Measurements from ENCODE around the gene RETN. TPM values are rescaled to one million over a fixed set of nuclear protein-coding genes. Genes with fewer than 3 reads are reported as not detected.

RETN gene
- total RNA-seq, 1 experiment from 2014 or later, result not detected

DNA sequence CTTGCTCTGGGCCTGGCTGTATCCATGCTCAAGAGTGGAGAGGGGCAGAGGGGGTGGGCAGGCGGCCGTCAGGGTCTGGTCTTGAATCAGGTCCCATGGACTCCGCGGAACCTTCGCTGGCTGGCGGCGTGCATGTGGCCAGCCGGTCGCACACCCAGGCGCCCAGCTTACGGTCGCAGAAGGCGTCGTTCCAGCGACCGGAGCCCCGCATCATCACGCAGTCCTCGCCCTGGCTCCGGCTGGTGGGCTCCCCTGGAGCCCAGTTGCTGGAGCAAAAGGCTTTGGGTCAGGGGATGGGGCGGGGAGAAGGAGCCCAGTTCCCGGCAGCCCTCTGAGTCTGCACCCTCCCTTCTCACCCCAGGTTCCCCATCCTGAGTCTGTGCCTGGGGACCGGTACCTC is 20.3 kb downstream of the RETN start:
- no peaks in the 10 kb centered on the region for H3K27me3 ChIP-seq (ENCODE audit: insufficient read depth, low read length)
- no TSS peak for BruUV-seq (replicated peaks)
- ChIA-PET POLR2A (no interaction called here), RAD21 (ENCODE audit: low non-redundant PET in 1 of 2, low total read pairs in 2 of 2, uncharacterized antibody in 2 of 2, unreplicated experiment in 2 of 2) (no interaction called here), CTCF (no interaction called here)
- H3K9me3 ChIP-seq (ENCODE audit: control insufficient read depth in 1 of 2, insufficient read depth in 1 of 2, low read depth in 1 of 2, low read length in 2 of 2), result peaks cover 0 to 5% of the 10 kb centered on the region in 2 experiments; a peak in 1 of 4 replicates
- H3K27ac ChIP-seq (ENCODE audit: low read depth, low read length), result no peak overlapping the region
- intact Hi-C loops (cut with micrococcal nuclease), result loop anchor here (10.0 kb wide), 1 partner anchor 334 kb away; no protein-coding TSS in a partner anchor
- no peaks in the 10 kb centered on the region for H3K9me2 ChIP-seq (ENCODE audit: insufficient read depth)
- no peaks in the 10 kb centered on the region for H4K20me1 ChIP-seq (ENCODE audit: insufficient read depth)
- no peaks in the 10 kb centered on the region for H3K4me1 ChIP-seq (ENCODE audit: control insufficient read depth in 1 of 2, insufficient read depth in 2 of 2, low read length in 2 of 2)
- no peaks in the 10 kb centered on the region for H3K79me2 ChIP-seq (ENCODE audit: insufficient read depth, low read length)
- no peak overlapping the region for H3K9ac ChIP-seq (ENCODE audit: low read length)
- no peak overlapping the region for H3K4me2 ChIP-seq (ENCODE audit: low read length)
- DNase-seq (ENCODE audit: low read depth, low spot score) (no peak), ATAC-seq (no peak)
- no peaks in the 10 kb centered on the region for H3K36me3 ChIP-seq (ENCODE audit: control insufficient read depth in 1 of 2, insufficient read depth in 2 of 2, low read length in 2 of 2)
- H2AFZ ChIP-seq (ENCODE audit: low read depth, low read length, poor library complexity, severe bottlenecking), result no peak overlapping the region
- H3K4me3 ChIP-seq (replicated peaks in 1 of 2; ENCODE audit: low read depth in 1 of 2, low read length in 2 of 2), result no peak overlapping the region
- TF ChIP-seq YY1 (IDR thresholded peaks at IDR 0.05; ENCODE audit: extremely low read depth, insufficient replicate concordance, low read depth, low read length) (no peak), EZH2phosphoT487 (IDR thresholded peaks at IDR 0.05; ENCODE audit: borderline replicate concordance) (no peak), ZNF274 (IDR thresholded peaks at IDR 0.05; ENCODE audit: low read depth, low read length) (no peak), SRF (IDR thresholded peaks at IDR 0.05; ENCODE audit: low read depth) (no peak), POLR2AphosphoS5 (IDR thresholded peaks at IDR 0.05; ENCODE audit: low read depth, low read length) (no peak), EZH2 (IDR thresholded peaks at IDR 0.05) (no peak), CEBPB (IDR thresholded peaks at IDR 0.05; ENCODE audit: low read depth) (no peak), RAD21 (IDR thresholded peaks at IDR 0.05; ENCODE audit: low read depth) (no peak), ELF1 (IDR thresholded peaks at IDR 0.05; ENCODE audit: borderline replicate concordance, low read depth) (no peak), TCF7L2 (IDR thresholded peaks at IDR 0.05; ENCODE audit: borderline replicate concordance, extremely low read depth, insufficient read depth, insufficient read length) (no peak), EGR1 (IDR thresholded peaks at IDR 0.05; ENCODE audit: low read depth) (no peak)
- TF ChIP-seq, protein P1, sequence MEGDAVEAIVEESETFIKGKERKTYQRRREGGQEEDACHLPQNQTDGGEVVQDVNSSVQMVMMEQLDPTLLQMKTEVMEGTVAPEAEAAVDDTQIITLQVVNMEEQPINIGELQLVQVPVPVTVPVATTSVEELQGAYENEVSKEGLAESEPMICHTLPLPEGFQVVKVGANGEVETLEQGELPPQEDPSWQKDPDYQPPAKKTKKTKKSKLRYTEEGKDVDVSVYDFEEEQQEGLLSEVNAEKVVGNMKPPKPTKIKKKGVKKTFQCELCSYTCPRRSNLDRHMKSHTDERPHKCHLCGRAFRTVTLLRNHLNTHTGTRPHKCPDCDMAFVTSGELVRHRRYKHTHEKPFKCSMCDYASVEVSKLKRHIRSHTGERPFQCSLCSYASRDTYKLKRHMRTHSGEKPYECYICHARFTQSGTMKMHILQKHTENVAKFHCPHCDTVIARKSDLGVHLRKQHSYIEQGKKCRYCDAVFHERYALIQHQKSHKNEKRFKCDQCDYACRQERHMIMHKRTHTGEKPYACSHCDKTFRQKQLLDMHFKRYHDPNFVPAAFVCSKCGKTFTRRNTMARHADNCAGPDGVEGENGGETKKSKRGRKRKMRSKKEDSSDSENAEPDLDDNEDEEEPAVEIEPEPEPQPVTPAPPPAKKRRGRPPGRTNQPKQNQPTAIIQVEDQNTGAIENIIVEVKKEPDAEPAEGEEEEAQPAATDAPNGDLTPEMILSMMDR (IDR thresholded peaks at IDR 0.05 in 2 of 3, conservative IDR thresholded peaks at IDR 0.05 in 1 of 3; ENCODE audit: borderline replicate concordance in 1 of 3, insufficient read depth in 1 of 3, low read depth in 2 of 3, low read length in 2 of 3), result no peak
- TF ChIP-seq, protein P2, sequence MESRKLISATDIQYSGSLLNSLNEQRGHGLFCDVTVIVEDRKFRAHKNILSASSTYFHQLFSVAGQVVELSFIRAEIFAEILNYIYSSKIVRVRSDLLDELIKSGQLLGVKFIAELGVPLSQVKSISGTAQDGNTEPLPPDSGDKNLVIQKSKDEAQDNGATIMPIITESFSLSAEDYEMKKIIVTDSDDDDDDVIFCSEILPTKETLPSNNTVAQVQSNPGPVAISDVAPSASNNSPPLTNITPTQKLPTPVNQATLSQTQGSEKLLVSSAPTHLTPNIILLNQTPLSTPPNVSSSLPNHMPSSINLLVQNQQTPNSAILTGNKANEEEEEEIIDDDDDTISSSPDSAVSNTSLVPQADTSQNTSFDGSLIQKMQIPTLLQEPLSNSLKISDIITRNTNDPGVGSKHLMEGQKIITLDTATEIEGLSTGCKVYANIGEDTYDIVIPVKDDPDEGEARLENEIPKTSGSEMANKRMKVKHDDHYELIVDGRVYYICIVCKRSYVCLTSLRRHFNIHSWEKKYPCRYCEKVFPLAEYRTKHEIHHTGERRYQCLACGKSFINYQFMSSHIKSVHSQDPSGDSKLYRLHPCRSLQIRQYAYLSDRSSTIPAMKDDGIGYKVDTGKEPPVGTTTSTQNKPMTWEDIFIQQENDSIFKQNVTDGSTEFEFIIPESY (IDR thresholded peaks at IDR 0.05; ENCODE audit: extremely low read depth, insufficient replicate concordance, low read length), result no peak
